Ascending aorta (tissue), 2 donors: ENCODE results near the gene MRPS12. TPM values are rescaled to one million over a fixed set of nuclear protein-coding genes. Genes with fewer than 3 reads are reported as not detected.

Experiments
- DNase-seq, 2 donors: peaks; one replicate each; pipeline ENCODE4 v3.0.0-alpha.2; 2019; ENCODE audit warnings: low spot score in 2 of 2
- H3K27ac ChIP-seq, 2 donors: fragments of 200-600 bp; sonication (generic); one replicate each; pipeline ENCODE4 v1.5.1; 2016 to 2017; ENCODE audit warnings: mild to moderate bottlenecking in 1 of 2
- H3K27me3 ChIP-seq: fragments of 200-600 bp; sonication (generic); one replicate; pipeline ENCODE4 v1.5.1; 2017
- H3K36me3 ChIP-seq, 2 donors: fragments of 200-600 bp; sonication (generic); one replicate each; pipeline ENCODE4 v1.5.1; 2016
- H3K4me1 ChIP-seq, 2 donors: fragments of 200-600 bp; sonication (generic); one replicate each; pipeline ENCODE4 v1.5.1; 2016 to 2017; ENCODE audit warnings: mild to moderate bottlenecking in 1 of 2
- H3K4me3 ChIP-seq, 2 donors: fragments of 200-600 bp; sonication (generic); one replicate each; pipeline ENCODE4 v1.5.1; 2016 to 2017; ENCODE audit warnings: mild to moderate bottlenecking in 1 of 2
- H3K9me3 ChIP-seq, 2 donors: fragments of 200-600 bp; sonication (generic); one replicate each; pipeline ENCODE4 v1.5.1; 2016
- CTCF ChIP-seq, 3 experiments: fragments of 200-600 bp in 2 of 3; fragments of 450-650 bp in 1 of 3; sonication (generic) in 2 of 3; IDR thresholded peaks; one replicate each; pipeline ENCODE4 v1.5.1; 2016 to 2019; ENCODE audit warnings: antibody characterized with exemption in 3 of 3, mild to moderate bottlenecking in 1 of 3, moderate library complexity in 1 of 3
- intact Hi-C: fragments of 100-400 bp; cut with DNase I; formaldehyde crosslinking; loops from one replicate; pipeline ENCODE4 v1.15.1; 2023
- total RNA-seq: library from RNA; depleted of rRNA; stranded (reverse); fragments of >200 nt; gene quantifications from one replicate; pipeline ENCODE4 v1.1.0, GENCODE V29; 2016

MRPS12 gene
- total RNA-seq, 1 donor from 2014 or later = 9.9 TPM

DNA sequence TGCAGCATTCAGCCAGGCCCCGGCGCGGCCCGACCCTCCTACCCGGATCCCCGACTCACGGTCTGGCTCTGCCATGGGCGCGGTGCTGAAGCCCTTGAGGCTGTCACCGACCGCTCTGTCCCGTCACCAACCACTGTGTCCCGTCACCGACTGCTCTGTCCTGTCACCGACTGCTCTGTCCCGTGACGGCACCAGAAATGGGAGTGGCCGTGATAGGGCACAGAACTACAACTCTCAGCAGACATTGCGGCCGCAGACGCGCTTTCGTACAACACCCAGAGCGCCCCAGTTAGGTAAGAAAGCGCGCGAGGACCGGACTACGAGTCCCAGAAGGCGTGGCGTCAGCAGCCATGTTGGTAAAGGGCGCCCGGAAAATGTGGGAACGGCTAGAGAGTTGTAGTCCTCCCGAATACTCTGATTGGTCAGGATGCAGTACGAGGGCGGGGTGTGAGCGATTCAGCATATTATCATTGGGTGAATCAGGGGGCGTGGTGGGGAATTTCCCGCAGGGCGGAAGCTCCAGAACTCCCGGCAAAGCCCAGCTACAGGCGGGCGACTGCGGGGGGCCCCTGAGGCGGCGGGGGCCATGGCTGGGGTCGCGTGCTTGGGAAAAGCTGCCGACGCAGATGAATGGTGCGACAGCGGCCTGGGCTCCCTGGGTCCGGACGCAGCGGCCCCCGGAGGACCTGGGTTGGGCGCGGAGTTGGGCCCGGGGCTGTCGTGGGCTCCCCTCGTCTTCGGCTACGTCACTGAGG is 31.1 kb upstream of the MRPS12 start, which contains the start of the genes NFKBIB and SIRT2:
NFKBIB (plus strand) TSS at position 523 of the 755 bp plus-strand sequence; CDS start at position 587, 64 bp downstream.
SIRT2 (minus strand) TSS at position 172 of the 755 bp plus-strand sequence; CDS start at position 75, 97 bp downstream.
- Histone ChIP-seq H3K27me3 (no peaks in the 10 kb centered on the region), H3K4me1 (peaks cover 6 to 20% of the 10 kb centered on the region in 2 donors), H3K4me3 (peak within 1 kb of the TSS; percentile 89 to 94), H3K9me3 (no peaks in the 10 kb centered on the region), H3K36me3 (peaks cover 0 to 4% of the 10 kb centered on the region in 2 donors), H3K27ac (peak within 1 kb of the TSS; percentile 94)
- no peak for TF ChIP-seq CTCF (IDR thresholded peaks at IDR 0.05)
- intact Hi-C loops = loop anchor here (1.0 to 10.0 kb wide), 7 partner anchors 29 to 497 kb away; partner anchors contain the start of genes ECH1, EIF3K, FAM98C and MRPS12
- peak; percentile 100 for DNase-seq

DNA sequence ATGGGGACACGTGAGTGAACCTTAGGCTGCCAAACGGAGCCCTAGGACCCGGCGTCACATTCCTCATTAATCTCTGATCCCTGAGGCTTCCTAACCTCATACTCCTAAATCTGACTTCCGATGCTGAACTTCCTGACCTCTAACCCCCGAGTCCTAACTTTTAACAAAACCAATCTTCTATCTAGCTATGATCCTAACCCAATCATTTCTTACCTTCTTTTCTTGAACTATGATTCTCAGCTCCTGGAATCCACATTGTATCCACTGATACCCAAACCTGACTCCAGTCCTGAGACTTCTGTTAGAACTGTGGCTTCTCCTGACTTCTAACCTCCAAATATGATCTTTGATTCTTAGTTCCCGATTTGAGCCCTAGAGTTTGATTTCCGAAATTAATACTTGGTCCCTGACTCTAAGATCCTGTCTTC is 30.5 kb upstream of the MRPS12 start:
- peaks cover 6 to 20% of the 10 kb centered on the region in 2 donors for H3K4me1 ChIP-seq
- DNase-seq = no peak
- peaks cover 4 to 10% of the 10 kb centered on the region in 2 donors for H3K36me3 ChIP-seq
- intact Hi-C loops = loop anchor here (5.0 kb wide), 1 partner anchor 498 kb away; the partner anchor contains the start of gene FAM98C
- peak overlapping the region; percentile 89 to 94 for H3K4me3 ChIP-seq
- H3K27me3 ChIP-seq = no peaks in the 10 kb centered on the region
- H3K27ac ChIP-seq = peak overlapping the region; percentile 94
- no peak for TF ChIP-seq CTCF (IDR thresholded peaks at IDR 0.05)
- no peaks in the 10 kb centered on the region for H3K9me3 ChIP-seq

GRCh38 chr19:38900743-38901190 is 30.0 kb upstream of the MRPS12 start:
- TF ChIP-seq CTCF (IDR thresholded peaks at IDR 0.05) = no peak
- peaks cover 9 to 16% of the 10 kb centered on the region in 2 donors for H3K36me3 ChIP-seq
- H3K27me3 ChIP-seq = no peaks in the 10 kb centered on the region
- intact Hi-C loops = loop anchor here (5.0 kb wide), 1 partner anchor 498 kb away; the partner anchor contains the start of gene FAM98C
- H3K9me3 ChIP-seq = no peaks in the 10 kb centered on the region
- no peak for DNase-seq
- peak overlapping the region in 1 of 2 donors; percentile 94 for H3K27ac ChIP-seq
- peak overlapping the region; percentile 89 to 94 for H3K4me3 ChIP-seq
- peaks cover 6 to 20% of the 10 kb centered on the region in 2 donors for H3K4me1 ChIP-seq

GRCh38 chr19:38901683-38902082 is 29.1 kb upstream of the MRPS12 start:
- Histone ChIP-seq H3K27me3 (no peaks in the 10 kb centered on the region), H3K4me3 (no peak overlapping the region), H3K27ac (no peak overlapping the region), H3K9me3 (no peaks in the 10 kb centered on the region), H3K36me3 (peaks cover 12 to 18% of the 10 kb centered on the region in 2 donors), H3K4me1 (peaks cover 6 to 20% of the 10 kb centered on the region in 2 donors)
- no peak for TF ChIP-seq CTCF (IDR thresholded peaks at IDR 0.05)
- intact Hi-C loops = loop anchor here (5.0 kb wide), 1 partner anchor 499 kb away; the partner anchor contains the start of gene FAM98C
- no peak for DNase-seq

DNA sequence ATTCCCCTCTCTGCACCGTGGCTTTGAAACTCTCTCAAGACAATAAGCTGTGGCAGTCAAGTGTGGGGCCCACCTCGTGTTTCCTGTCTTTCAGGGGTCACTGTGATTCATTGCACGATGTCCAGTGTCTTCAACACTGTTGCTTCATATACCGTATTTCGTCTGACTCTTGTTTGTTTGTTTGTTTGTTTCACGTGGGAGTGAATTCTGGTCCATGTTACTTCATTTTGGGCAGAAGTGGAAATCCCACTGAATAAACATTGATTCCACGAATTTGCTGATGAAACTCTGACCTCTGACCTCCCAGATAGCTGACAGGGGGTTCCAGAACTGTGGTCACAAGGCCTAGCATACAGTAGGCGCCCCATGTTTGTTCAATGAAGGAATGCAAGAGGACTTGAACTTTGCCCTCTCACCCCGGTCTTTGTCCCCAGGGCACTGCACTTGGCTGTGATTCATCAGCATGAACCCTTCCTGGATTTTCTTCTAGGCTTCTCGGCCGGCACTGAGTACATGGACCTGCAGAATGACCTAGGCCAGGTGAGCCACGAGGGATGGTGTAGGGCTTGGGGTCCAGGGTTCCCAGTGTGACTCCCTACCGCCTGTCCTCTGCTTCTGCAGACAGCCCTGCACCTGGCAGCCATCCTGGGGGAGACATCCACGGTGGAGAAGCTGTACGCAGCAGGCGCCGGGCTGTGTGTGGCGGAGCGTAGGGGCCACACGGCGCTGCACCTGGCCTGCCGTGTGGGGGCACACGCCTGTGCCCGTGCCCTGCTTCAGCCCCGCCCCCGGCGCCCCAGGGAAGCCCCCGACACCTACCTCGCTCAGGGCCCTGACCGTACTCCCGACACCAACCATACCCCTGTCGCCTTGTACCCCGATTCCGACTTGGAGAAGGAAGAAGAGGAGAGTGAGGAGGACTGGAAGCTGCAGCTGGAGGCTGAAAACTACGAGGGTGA is 25.9 kb upstream of the MRPS12 start:
- intact Hi-C loops = loop anchor here (5.0 kb wide), 1 partner anchor 503 kb away; the partner anchor contains the start of gene FAM98C

More for the DNA sequence above, 25.9 kb upstream of the MRPS12 start:
- Histone ChIP-seq H3K9me3 (no peaks in the 10 kb centered on the region), H3K4me3 (no peak overlapping the region), H3K36me3 (peaks cover 28 to 36% of the 10 kb centered on the region in 2 donors), H3K27ac (no peak overlapping the region), H3K27me3 (no peaks in the 10 kb centered on the region), H3K4me1 (peaks cover 0 to 12% of the 10 kb centered on the region in 2 donors)
- TF ChIP-seq CTCF (IDR thresholded peaks at IDR 0.05) = no peak
- DNase-seq = no peak
